GM12873 (cell line): ENCODE measurements around the gene SHISA9.

Source experiments
- TF ChIP-seq, protein P1 (sequence below): IDR thresholded peaks from 2 replicates; pipeline ENCODE4 v1.5.1; 2012; ENCODE audit warnings: low read depth, mild to moderate bottlenecking, moderate library complexity, low read length, control low read depth; ENCODE audit not compliant: insufficient read depth; ENCODE audit errors: missing control alignments

Gene SHISA9

DNA sequence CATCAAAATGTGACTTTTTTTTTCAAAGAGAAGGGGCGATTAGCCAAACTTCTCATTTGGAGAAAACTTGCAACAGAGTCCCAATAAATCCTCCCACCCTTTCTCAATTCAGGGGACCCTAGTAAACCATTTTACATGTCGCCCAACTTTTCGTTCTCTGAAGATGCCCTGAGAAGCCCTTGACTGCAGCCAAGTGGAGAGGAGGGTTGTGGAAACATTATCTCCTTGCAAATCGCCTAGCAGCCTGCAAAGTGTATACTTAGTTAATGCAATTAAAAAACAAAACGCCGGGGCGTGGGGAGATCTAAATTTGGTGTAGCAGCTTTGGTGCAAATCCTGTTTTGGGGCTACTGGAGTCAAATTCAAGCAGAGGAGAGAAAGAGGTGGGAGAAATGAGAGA is 1.2 kb upstream of the SHISA9 start:
- TF ChIP-seq, protein P1, sequence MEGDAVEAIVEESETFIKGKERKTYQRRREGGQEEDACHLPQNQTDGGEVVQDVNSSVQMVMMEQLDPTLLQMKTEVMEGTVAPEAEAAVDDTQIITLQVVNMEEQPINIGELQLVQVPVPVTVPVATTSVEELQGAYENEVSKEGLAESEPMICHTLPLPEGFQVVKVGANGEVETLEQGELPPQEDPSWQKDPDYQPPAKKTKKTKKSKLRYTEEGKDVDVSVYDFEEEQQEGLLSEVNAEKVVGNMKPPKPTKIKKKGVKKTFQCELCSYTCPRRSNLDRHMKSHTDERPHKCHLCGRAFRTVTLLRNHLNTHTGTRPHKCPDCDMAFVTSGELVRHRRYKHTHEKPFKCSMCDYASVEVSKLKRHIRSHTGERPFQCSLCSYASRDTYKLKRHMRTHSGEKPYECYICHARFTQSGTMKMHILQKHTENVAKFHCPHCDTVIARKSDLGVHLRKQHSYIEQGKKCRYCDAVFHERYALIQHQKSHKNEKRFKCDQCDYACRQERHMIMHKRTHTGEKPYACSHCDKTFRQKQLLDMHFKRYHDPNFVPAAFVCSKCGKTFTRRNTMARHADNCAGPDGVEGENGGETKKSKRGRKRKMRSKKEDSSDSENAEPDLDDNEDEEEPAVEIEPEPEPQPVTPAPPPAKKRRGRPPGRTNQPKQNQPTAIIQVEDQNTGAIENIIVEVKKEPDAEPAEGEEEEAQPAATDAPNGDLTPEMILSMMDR = no peak

DNA sequence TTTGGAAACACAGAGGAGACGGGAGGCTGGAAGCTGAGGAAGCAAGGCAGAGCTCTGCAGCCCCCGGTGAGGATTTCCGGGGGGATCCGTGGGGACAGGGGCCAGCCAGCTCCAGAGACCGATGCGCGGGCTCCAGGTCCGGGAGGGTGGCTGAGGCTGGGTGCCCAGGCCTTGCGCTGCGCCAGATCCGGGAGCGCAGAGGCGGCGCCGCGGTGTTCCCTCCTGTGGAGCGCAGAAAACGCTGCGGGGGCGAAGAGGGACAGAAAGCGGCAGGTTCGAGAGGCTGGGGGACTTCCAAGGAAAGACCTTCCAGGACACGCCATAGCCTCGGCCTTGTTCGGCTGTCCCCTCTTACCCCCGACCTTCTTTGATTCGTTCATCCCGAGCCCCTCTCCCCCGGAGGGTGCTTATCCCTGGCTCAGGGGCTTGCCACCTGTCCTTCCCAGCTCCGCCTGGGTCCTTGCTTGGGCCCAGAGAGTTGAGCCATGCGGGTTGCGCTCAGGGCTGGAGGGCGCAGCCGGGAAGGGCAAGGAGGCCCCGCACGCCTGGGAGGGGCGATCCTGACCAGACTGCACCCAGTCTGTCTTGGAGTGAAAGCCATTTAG is 697 bp upstream of the SHISA9 start:
- TF ChIP-seq, protein P1 = no peak

DNA sequence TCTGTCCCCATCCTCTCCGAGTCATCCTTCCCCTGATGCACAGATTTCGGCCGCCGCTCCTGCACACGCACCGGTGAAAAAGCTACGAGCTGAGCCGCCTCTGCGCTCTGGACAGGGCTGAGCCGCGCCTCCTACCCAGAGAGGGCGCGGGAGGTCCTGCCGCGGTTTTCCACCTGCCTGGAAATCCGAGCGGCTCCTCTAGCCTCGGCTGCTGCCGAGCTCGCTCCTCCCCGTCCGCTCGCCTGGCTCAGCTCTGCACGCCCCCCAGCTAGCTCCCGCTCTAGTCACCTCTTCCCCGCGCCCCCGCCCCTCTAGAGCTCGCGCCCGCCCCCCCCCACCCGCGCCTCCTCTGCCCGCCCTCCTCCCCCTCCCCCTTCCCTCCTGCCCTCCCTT is 198 bp upstream of the SHISA9 start:
- TF ChIP-seq, protein P1 = no peak

DNA sequence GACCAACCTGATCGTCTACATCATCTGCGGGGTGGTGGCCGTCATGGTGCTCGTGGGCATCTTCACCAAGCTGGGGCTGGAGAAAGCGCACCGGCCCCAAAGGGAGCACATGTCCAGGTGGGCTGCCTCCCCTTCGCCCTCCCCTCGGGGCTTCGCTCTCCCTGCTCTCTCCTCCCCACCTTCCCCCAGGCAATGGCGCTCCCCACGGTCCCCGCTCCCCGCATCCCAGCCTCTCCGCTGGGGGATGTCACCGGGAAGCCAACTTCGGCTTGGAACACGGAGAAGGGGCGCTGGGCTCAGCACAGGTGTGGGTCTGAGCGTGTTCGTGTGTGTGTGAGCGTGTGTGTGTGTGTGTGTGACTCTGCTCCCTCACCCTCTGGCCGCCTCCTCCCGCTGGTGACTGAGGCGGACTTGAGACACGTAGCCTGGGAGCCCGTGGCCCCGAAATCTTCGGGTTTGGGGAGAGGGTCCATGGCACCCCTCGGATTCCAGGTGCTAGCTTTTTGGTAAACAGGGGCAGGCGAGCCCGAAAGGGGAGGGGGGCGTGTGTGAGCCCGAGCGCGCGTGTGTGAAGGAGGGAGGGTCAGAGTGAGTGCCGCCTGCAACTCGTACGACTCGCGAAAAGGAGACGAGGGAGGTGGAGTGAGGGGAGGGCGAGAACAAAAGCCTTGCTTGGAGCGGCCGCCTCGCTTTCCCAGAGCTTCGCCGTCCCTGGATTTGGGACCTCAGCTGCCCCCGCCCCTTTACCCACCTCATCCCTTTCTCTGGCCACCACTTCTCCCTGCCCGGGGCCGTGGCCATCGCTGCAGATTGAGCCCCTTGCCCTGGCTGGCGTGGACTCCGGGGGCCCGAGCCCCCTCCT is 1.3 kb downstream of the SHISA9 start:
- TF ChIP-seq, protein P1 = no peak

DNA sequence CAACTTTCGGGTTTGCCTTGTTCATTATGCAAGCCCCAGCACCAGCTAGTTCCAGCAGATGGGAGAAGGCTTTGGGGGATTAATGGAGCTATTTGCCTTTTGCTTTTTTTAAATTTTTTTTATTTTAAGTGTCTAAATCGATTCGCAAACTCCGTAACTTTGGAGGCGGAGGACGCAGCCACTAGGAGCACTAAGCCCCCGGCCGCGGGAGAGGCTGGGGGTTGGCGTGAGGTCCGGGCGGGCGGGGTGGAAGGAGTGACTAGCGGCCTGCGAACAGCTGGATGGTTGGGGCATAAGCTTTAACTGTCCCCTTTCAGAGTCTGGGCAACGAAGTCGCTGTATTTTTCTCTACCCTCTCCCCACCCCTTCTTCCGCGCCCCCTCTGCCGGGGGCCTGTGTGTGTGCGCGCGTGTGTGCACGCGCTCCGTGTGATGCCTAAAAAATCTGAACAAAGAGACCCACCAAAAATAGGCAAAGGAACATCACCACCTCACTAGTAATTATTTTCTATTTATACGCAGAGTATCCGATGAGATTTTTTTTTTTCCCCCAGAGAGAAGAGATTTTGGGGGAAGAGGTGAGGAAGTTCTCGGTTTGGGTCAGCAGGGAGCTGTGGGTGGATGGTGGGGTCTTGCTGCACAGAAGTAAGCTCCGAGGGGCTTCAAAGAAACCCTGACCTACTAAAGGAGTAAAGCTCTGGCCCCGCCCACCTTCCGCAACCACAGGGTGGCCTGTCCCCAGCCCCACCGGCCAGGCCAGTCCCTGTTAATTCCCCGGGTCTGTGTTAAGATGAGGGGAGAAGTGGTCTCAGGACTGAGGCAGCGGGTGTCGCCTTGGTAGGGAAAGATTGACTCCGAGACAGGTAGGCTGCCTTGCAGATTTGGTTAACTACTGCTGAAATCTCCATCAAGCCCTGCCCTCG is 2.3 kb downstream of the SHISA9 start:
- TF ChIP-seq, protein P1 = no peak

DNA sequence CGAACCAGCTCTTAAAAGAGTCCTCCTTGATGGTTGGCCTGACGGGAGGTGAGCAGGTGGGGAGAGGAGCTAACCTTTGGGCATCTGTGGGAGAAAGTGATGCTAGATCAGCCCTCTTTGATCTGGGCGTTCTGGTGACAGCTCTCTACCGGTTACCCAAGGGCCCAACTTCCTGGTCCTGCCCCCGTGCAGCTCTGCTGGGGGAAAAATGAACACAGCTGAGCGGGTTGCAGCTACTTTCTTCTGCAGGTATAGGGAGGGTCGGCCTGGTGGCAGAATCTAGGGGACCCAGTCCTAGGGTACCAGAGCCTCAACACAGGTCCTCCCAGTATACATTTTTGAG is 2.9 kb downstream of the SHISA9 start:
- TF ChIP-seq, protein P1 = no peak

DNA sequence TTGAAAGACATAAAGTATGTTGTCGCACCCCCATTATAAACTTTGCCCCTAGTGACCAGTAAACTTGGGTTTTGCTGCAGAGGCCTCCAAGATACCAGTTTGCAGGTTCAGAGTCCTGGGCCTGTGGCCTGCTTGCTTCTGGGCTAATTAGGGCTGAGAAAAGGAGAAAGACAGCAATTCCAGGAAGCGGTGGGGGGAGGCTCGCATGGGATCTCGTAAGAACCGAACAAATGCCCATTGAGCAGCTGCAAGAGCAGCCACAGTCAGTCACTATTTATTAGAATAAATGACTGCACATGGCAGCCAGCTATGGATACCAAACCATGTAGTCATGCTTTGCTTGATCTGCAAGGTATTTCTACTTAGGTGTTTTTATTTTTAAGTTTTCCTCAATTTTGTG is 4.9 kb downstream of the SHISA9 start:
- TF ChIP-seq, protein P1 = no peak
